HCT116 (cell line): Measurements from ENCODE around the gene TUNAR. TPM values are rescaled to one million over a fixed set of nuclear protein-coding genes. Genes with fewer than 3 reads are reported as not detected.

Experiments
- ATAC-seq: fragments of 200-7000 bp; cut with Tn5 transposase; 2 replicates; pipeline ENCODE4 v1.9.1; 2020; ENCODE audit warnings: mild to moderate bottlenecking, moderate library complexity
- BruUV-seq: library from RNA; stranded (reverse); fragments of 400-500 nt; replicated peaks from 2 replicates; lab custom pipeline; 2021; lab: Mats Ljungman, UMichigan
- CTCF ChIA-PET: fragments of 300-600 bp; sonication (Branson Sonifier 250); formaldehyde crosslinking; loops from one replicate; lab custom pipeline; 2021; ENCODE audit warnings: antibody characterized with exemption; lab: Charles Lee
- POLR2A ChIA-PET: fragments of 300-600, 350-600 bp; sonication (Branson Sonifier 250); formaldehyde crosslinking; loops from one replicate; lab custom pipeline; 2021; ENCODE audit warnings: antibody characterized with exemption; lab: Charles Lee
- RAD21 ChIA-PET, 2 experiments: fragments of 300-600 bp; sonication (Branson Sonifier 250); formaldehyde crosslinking; loops; one replicate each; lab custom pipeline; 2023; ENCODE audit warnings: low total read pairs in 2 of 2; ENCODE audit not compliant: uncharacterized antibody in 2 of 2, unreplicated experiment in 2 of 2, low non-redundant PET in 1 of 2; lab: Charles Lee
- DNase-seq: peaks from one replicate; pipeline ENCODE4 v3.0.0-alpha.2; 2010; ENCODE audit warnings: low read depth, low spot score
- H2AFZ ChIP-seq: fragments of 200-600 bp; shearing (Covaris generic), sonication (generic); 2 replicates; pipeline ENCODE4 v1.6.1; 2017; ENCODE audit warnings: low read depth, mixed run types, mixed read lengths, antibody characterized with exemption, low read length; ENCODE audit not compliant: poor library complexity, severe bottlenecking
- H3K27ac ChIP-seq: 2 replicates; pipeline ENCODE4 v1.5.1; 2012; ENCODE audit warnings: low read depth, low read length
- H3K27me3 ChIP-seq: fragments of 200-600 bp; sonication (generic); 2 replicates; pipeline ENCODE4 v1.6.1; 2016; ENCODE audit warnings: mixed run types, low read length, mixed read lengths; ENCODE audit not compliant: insufficient read depth
- H3K36me3 ChIP-seq, 2 experiments: fragments of 200-500 bp in 1 of 2; fragments of 200-600 bp in 1 of 2; sonication (Bioruptor generic) in 1 of 2; sonication (generic) in 1 of 2; 2 replicates each; pipeline versions ENCODE4 v1.5.1 to v1.6.1; 2014 to 2016; ENCODE audit warnings: low read length in 2 of 2, inconsistent platforms in 1 of 2, mixed read lengths in 1 of 2, mixed run types in 1 of 2; ENCODE audit not compliant: insufficient read depth in 2 of 2, control insufficient read depth in 1 of 2
- H3K4me1 ChIP-seq, 2 experiments: fragments of 200-600 bp in 1 of 2; sonication (generic) in 1 of 2; 2 replicates each; pipeline versions ENCODE4 v1.5.1 to v1.6.1; 2012 to 2017; ENCODE audit warnings: low read length in 2 of 2, inconsistent platforms in 1 of 2, mild to moderate bottlenecking in 1 of 2, mixed read lengths in 1 of 2, mixed run types in 1 of 2, moderate library complexity in 1 of 2; ENCODE audit not compliant: insufficient read depth in 2 of 2, control insufficient read depth in 1 of 2
- H3K4me2 ChIP-seq: fragments of 200-600 bp; sonication (generic); 2 replicates; pipeline ENCODE4 v1.6.1; 2017; ENCODE audit warnings: mixed run types, low read length, mixed read lengths
- H3K4me3 ChIP-seq, 2 experiments: fragments of 200-600 bp in 1 of 2; sonication (generic) in 1 of 2; replicated peaks in 1 of 2; 2 replicates each; pipeline ENCODE4 v1.5.1; 2011 to 2016; ENCODE audit warnings: low read length in 2 of 2, control low read depth in 1 of 2, low read depth in 1 of 2, mild to moderate bottlenecking in 1 of 2, mixed read lengths in 1 of 2, mixed run types in 1 of 2
- H3K79me2 ChIP-seq: fragments of 200-600 bp; sonication (generic); 2 replicates; pipeline ENCODE4 v1.6.1; 2017; ENCODE audit warnings: mild to moderate bottlenecking, mixed run types, low read length, moderate library complexity, mixed read lengths; ENCODE audit not compliant: insufficient read depth
- H3K9ac ChIP-seq: fragments of 200-600 bp; sonication (generic); 2 replicates; pipeline ENCODE4 v1.6.1; 2016; ENCODE audit warnings: low read length, mixed read lengths
- H3K9me2 ChIP-seq: fragments of 200-600 bp; sonication (generic), shearing (Covaris generic); 2 replicates; pipeline ENCODE4 v1.6.1; 2017; ENCODE audit warnings: mixed run types, mild to moderate bottlenecking, moderate library complexity; ENCODE audit not compliant: insufficient read depth
- H3K9me3 ChIP-seq, 2 experiments: fragments of 200-500 bp in 1 of 2; fragments of 200-600 bp in 1 of 2; sonication (Bioruptor generic) in 1 of 2; sonication (generic) in 1 of 2; 2 replicates each; pipeline ENCODE4 v1.6.1; 2014 to 2017; ENCODE audit warnings: low read length in 2 of 2, mixed read lengths in 2 of 2, inconsistent platforms in 1 of 2, low read depth in 1 of 2, mild to moderate bottlenecking in 1 of 2, mixed run types in 1 of 2, moderate library complexity in 1 of 2; ENCODE audit not compliant: control insufficient read depth in 1 of 2, insufficient read depth in 1 of 2
- H4K20me1 ChIP-seq: fragments of 200-600 bp; sonication (generic), shearing (Covaris generic); 2 replicates; pipeline ENCODE4 v1.6.1; 2017; ENCODE audit warnings: mixed run types, mild to moderate bottlenecking, moderate library complexity; ENCODE audit not compliant: insufficient read depth
- CBX3 ChIP-seq: IDR thresholded peaks from 2 replicates; pipeline ENCODE4 v1.6.1; 2012; ENCODE audit warnings: low read depth
- CEBPB ChIP-seq: IDR thresholded peaks from 2 replicates; pipeline ENCODE4 v1.6.1; 2012; ENCODE audit warnings: low read depth
- EGR1 ChIP-seq: IDR thresholded peaks from 2 replicates; pipeline ENCODE4 v1.6.1; 2012; ENCODE audit warnings: low read depth
- ELF1 ChIP-seq: IDR thresholded peaks from 2 replicates; pipeline ENCODE4 v1.6.1; 2012; ENCODE audit warnings: low read depth, borderline replicate concordance
- EZH2 ChIP-seq: fragments of 200-600 bp; sonication (generic); IDR thresholded peaks from 2 replicates; pipeline ENCODE4 v1.6.1; 2017; ENCODE audit warnings: antibody characterized with exemption, mixed run types
- FOSL1 ChIP-seq: IDR thresholded peaks from 2 replicates; pipeline ENCODE4 v1.6.1; 2012; ENCODE audit warnings: low read depth
- JUND ChIP-seq: IDR thresholded peaks from 2 replicates; pipeline ENCODE4 v1.6.1; 2012
- POLR2A ChIP-seq: IDR thresholded peaks from 2 replicates; pipeline ENCODE4 v1.7.0; 2011; ENCODE audit warnings: borderline replicate concordance; ENCODE audit not compliant: insufficient read depth, insufficient read length; ENCODE audit errors: extremely low read depth
- POLR2AphosphoS5 ChIP-seq: IDR thresholded peaks from 2 replicates; pipeline ENCODE4 v1.6.1; 2011; ENCODE audit warnings: mild to moderate bottlenecking, low read depth, low read length, moderate library complexity
- RAD21 ChIP-seq: IDR thresholded peaks from 2 replicates; pipeline ENCODE4 v1.6.1; 2012; ENCODE audit warnings: low read depth, mild to moderate bottlenecking
- REST ChIP-seq: IDR thresholded peaks from 2 replicates; pipeline ENCODE4 v1.6.1; 2012; ENCODE audit warnings: low read depth
- SIN3A ChIP-seq: IDR thresholded peaks from 2 replicates; pipeline ENCODE4 v1.6.1; 2012; ENCODE audit warnings: low read depth
- SP1 ChIP-seq: IDR thresholded peaks from 2 replicates; pipeline ENCODE4 v1.6.1; 2012; ENCODE audit warnings: low read depth
- SRF ChIP-seq: IDR thresholded peaks from 2 replicates; pipeline ENCODE4 v1.6.1; 2012; ENCODE audit warnings: low read depth
- TCF7L2 ChIP-seq: IDR thresholded peaks from 2 replicates; pipeline ENCODE4 v1.7.0; 2011; ENCODE audit warnings: borderline replicate concordance, inconsistent platforms; ENCODE audit not compliant: insufficient read depth, insufficient read length; ENCODE audit errors: extremely low read depth
- YY1 ChIP-seq: IDR thresholded peaks from 2 replicates; pipeline ENCODE4 v1.6.1; 2011; ENCODE audit warnings: low read length, low read depth, moderate library complexity, mild to moderate bottlenecking; ENCODE audit not compliant: insufficient replicate concordance; ENCODE audit errors: extremely low read depth
- ZFX ChIP-seq: fragments of 450-650 bp; IDR thresholded peaks from 2 replicates; pipeline ENCODE4 v1.6.1; 2017
- ZNF274 ChIP-seq: fragments of 200-500 bp; sonication (Bioruptor generic); IDR thresholded peaks from 2 replicates; pipeline ENCODE4 v1.6.1; 2014; ENCODE audit warnings: mild to moderate bottlenecking, low read depth, low read length, inconsistent platforms
- intact Hi-C: fragments of 100-400 bp; cut with micrococcal nuclease; formaldehyde crosslinking; loops from 2 replicates; pipeline ENCODE4 v1.10.0; 2022
- total RNA-seq: library from RNA; stranded (reverse); gene quantifications from one replicate; pipeline ENCODE4 v1.2.1, GENCODE V29; 2021; ENCODE audit not compliant: unreplicated experiment
- TF ChIP-seq, protein P1 (sequence below): IDR thresholded peaks from 2 replicates; pipeline ENCODE4 v1.6.1; 2012

The TUNAR gene
- total RNA-seq, 1 experiment from 2014 or later = not detected

DNA sequence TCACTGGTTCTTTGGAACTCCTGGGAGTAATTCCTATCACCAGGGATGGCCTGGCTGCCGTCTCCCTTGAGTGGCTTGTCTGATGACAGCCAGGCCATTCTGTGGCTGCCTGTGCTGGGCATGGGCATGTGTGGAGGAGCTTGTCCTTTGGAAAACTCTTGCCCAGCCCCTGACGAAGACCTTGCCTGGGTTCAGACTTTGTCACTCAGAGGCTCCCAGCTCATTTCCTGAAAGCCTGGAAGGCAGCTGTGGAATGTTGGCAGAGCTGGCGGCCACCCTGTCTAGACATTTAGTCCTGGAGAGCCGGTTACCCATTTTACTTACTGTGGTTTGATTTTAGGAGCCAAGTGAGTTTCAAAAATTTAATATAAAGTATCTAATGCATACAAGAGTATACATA lies 34.0 kb downstream of the TUNAR start:
- Histone ChIP-seq H2AFZ (no peak overlapping the region), H3K4me1 (no peaks in the 10 kb centered on the region), H3K36me3 (no peaks in the 10 kb centered on the region), H3K4me2 (no peak overlapping the region), H3K27me3 (peaks cover 19% of the 10 kb centered on the region), H3K9me3 (no peaks in the 10 kb centered on the region), H3K27ac (no peak overlapping the region), H3K79me2 (no peaks in the 10 kb centered on the region), H3K9ac (no peak overlapping the region), H3K9me2 (no peaks in the 10 kb centered on the region), H3K4me3 (no peak overlapping the region), H4K20me1 (no peaks in the 10 kb centered on the region)
- ATAC-seq (no peak), DNase-seq (no peak)
- ChIA-PET RAD21 (no interaction called here), POLR2A (no interaction called here), CTCF (no interaction called here)
- BruUV-seq = no TSS peak
- TF ChIP-seq ZNF274 (no peak), POLR2A (no peak), SRF (no peak), ELF1 (no peak), TCF7L2 (no peak), FOSL1 (no peak), RAD21 (no peak)
- intact Hi-C loops = no loop called here

- POLR2A ChIA-PET = no interaction called here
- Histone ChIP-seq H3K9me3 (no peaks in the 10 kb centered on the region), H3K4me2 (no peak overlapping the region), H4K20me1 (no peaks in the 10 kb centered on the region), H3K9me2 (no peaks in the 10 kb centered on the region), H2AFZ (no peak overlapping the region), H3K27ac (no peak overlapping the region), H3K4me1 (no peaks in the 10 kb centered on the region), H3K9ac (no peak overlapping the region), H3K4me3 (no peak overlapping the region), H3K27me3 (peaks cover 19% of the 10 kb centered on the region), H3K79me2 (no peaks in the 10 kb centered on the region), H3K36me3 (no peaks in the 10 kb centered on the region)
- CTCF ChIA-PET = no interaction called here
- RAD21 ChIA-PET = no interaction called here
- no peak for ATAC-seq
- no TSS peak for BruUV-seq
- no peak for DNase-seq
- intact Hi-C loops = no loop called here
- TF ChIP-seq ZFX = no peak
- TF ChIP-seq YY1 = no peak
- no peak for TF ChIP-seq EGR1
- TF ChIP-seq CBX3 = no peak
- TF ChIP-seq SIN3A = no peak
- TF ChIP-seq CEBPB = no peak
- TF ChIP-seq FOSL1 = no peak
- no peak for TF ChIP-seq JUND
- TF ChIP-seq SP1 = no peak
- no peak for TF ChIP-seq POLR2AphosphoS5
- no peak for TF ChIP-seq EZH2
- no peak for TF ChIP-seq REST
- no peak for TF ChIP-seq ZNF274
- TF ChIP-seq TCF7L2 = no peak
- TF ChIP-seq, protein P1, sequence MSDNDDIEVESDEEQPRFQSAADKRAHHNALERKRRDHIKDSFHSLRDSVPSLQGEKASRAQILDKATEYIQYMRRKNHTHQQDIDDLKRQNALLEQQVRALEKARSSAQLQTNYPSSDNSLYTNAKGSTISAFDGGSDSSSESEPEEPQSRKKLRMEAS = no peak
- TF ChIP-seq SRF = no peak
Measured at GRCh38 chr14:95911456-95911855, 34.8 kb downstream of the TUNAR start.
